GM18951 (cell line): ENCODE measurements around the gene CREG1.

Experiments used
- POLR2A ChIP-seq: IDR thresholded peaks from 4 replicates; pipeline ENCODE4 v1.6.1; 2011; ENCODE audit warnings: mild to moderate bottlenecking; ENCODE audit not compliant: insufficient read length, insufficient read depth; ENCODE audit errors: extremely low read depth
- in situ Hi-C: fragments of 300-500 bp; cut with MboI; formaldehyde crosslinking; loops from one replicate; pipeline ENCODE4 v1.12.0; 2022; ENCODE audit warnings: low sequenced_read_pairs, mixed read lengths, inconsistent platforms; ENCODE audit not compliant: unreplicated experiment

CREG1 gene

DNA sequence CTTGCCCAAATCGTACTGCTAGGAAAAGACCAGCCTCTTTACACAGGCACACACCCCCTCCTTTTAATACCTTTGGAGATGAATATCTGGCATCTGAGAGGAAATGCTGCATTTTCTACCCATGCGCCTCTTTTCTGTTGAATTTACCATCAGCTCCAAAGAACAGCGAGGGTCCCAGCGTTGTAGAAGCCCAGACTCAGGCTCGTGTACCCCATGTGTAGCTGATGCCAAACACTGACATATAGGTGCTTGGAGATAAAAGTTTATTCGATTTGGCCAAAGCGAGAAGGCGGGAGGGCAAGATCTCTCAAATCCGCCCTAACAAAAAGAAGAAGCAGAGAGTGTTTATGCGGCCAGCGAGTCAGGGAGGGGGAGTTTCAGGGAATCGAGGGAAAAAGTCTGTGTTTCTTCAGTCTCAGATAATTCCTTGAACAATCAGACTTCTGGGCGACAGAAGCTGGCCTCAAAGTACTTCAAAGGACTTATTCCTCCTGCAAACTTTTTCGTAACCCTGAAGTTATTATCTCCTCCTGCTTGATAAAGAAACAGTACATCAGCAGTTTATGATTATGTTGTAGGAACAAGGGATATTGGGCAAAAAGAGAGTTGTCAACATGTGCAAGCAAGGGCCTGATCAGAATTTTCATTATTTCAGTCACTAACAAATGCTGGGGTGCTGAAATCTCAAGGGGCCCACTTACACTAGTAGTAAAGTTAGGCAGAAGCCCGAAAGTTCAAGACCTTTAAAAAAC, 642 bp upstream of the CREG1 start:
- in situ Hi-C loops, result no loop called here
- TF ChIP-seq POLR2A, result no peak

- TF ChIP-seq POLR2A, result no peak
- in situ Hi-C loops, result no loop called here
Measured at GRCh38 chr1:167551362-167551761, 2.2 kb downstream of the CREG1 start.

GRCh38 chr1:167548059-167548932, 5.3 kb downstream of the CREG1 start:
- in situ Hi-C loops, result no loop called here
- TF ChIP-seq POLR2A, result no peak

DNA sequence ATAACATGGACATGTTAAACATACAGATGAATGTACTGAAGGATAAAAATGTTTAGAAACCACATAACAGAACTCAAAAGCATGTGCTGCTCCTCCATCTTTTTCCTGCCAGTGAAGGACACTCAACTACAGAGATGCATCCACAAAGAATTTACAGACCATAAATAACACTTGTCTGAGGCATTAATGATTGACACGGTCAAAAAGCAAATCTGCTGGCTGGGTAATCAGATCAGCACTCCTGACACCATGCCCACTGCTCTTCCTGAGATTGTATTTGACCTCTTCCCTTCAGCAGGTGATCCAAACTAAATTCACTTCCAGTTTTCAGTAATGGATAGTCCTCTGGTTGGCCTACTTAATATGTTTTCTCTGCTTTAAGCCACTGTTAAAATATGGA, 6.6 kb downstream of the CREG1 start:
- TF ChIP-seq POLR2A, result no peak
- in situ Hi-C loops, result no loop called here

GRCh38 chr1:167545349-167545748, 8.2 kb downstream of the CREG1 start:
- in situ Hi-C loops, result no loop called here
- no peak for TF ChIP-seq POLR2A

DNA sequence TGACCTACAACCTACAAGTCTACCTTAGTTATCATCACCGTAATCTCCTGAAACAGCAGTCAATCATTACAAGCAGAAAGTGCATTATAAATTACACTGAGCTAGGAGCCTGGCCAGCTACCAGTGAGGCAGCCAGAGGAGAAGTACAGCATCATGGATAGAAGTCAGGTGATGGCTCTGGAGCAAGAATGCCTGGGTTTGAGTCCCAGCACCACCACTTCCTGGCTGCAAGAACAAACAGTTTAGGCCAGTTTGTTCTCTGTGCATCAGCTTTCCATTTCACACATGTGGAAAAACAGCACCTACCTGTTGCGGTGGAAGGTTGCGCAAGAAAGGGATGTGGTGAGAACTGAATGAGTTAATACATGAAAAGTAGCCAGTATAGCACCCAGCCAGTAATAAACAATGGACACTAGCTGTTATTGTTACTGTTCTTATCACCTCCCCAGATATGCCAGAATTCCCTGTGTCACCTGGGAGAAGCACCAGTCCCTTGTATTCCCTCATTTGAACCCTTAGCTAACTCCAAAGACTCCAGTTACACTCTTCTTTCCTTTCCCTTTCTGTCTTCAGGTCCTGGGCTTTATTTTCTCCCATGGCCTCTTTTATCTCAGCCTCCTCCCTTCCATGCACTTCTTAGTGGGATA, 9.0 kb downstream of the CREG1 start:
- no peak for TF ChIP-seq POLR2A
- in situ Hi-C loops, result no loop called here

DNA sequence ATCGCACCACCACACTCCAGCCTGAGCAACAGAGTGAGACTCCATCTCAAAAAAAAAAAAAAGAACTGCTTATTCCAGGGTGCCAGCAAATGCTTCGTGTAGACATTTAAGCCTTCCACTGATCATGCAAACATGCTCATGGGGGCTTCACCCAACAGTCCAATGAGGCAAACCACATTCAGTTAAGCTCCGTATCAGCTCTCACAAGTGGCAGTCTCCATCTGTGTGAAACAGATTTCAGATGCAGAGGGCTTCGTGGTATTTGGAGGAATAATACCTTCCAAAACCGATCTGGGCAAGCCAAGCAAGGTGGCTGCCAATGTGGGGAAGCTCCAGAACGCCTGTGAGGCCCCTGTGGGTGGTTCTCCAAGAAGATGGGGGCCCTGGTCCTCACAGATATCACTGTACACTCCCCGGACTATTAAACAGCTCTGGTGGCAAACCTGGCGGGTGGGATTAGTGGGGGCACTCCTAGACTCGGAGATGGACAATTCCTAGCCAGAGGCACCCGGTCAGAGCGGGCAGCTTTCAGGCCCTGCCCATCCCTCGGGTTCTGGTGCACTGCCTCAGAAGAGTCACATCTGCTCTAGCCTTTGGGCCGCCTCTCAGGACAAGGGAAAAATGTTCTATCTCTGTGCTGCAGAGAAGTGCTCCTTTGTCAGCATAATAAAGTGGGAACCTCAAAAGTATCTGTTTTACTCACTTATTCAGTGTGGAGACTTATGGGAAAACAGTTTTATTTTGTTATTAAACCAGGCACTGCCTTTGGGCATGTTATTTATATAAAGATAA, 10.2 kb downstream of the CREG1 start:
- TF ChIP-seq POLR2A, result no peak
- in situ Hi-C loops, result no loop called here

- no peak for TF ChIP-seq POLR2A
- in situ Hi-C loops, result no loop called here
Measured at GRCh38 chr1:167542109-167543032, 11.2 kb downstream of the CREG1 start.

- in situ Hi-C loops, result no loop called here
Measured at GRCh38 chr1:167541610-167542009, 12.0 kb downstream of the CREG1 start.

GRCh38 chr1:167541003-167541402, 12.6 kb downstream of the CREG1 start:
- in situ Hi-C loops, result no loop called here
- no peak for TF ChIP-seq POLR2A

More at GRCh38 chr1:167541610-167542009, 12.0 kb downstream of the CREG1 start:
- TF ChIP-seq POLR2A, result no peak

DNA sequence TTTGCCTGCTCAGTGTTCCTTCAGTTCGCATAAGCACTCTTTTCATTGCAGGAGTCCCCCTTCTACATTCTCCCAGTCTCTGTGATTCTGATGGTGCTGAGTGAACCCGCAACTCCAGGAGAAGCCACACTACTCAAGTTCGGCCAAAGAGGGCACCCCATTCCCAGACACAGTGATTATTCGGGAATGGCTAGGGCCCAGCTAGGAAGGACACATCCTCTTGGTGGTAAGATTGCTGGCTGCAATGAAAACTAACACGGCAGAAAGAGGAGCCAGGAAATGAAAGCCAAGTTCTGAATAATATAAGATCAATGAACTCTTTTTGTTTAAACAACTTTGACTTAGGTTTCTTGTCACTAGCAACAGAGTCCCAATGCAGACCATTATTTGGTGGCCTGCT, 14.9 kb downstream of the CREG1 start:
- in situ Hi-C loops, result loop anchor here (10.0 kb wide), 2 partner anchors 274 to 474 kb away; no protein-coding TSS in a partner anchor
- TF ChIP-seq POLR2A, result no peak

DNA sequence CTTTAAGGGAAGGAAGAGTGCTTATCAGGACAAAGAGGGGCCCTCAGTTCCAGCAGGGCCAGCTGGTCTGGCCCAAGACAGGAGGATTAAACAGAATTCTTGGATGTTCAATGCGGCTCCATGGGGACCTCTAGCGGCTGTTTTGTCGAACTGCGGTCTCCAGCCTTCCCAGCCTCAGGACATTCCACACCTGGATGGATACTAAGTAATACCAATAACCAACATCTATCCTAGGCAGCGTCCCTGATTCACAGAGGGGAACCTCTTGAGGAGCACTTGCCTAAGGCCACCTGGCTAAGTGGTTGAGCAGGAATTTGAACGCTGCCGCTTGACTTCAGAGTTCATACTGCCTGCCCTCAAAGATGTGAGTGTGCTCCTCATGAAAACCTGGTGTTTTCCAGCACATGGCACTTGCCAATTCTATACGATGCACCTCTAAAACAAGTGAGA, 19.7 kb downstream of the CREG1 start:
- no peak for TF ChIP-seq POLR2A
- in situ Hi-C loops, result loop anchor here (10.0 kb wide), 2 partner anchors 269 to 469 kb away; no protein-coding TSS in a partner anchor
